C4-2B (cell line): Measurements from ENCODE around the gene ZNF71.

ENCODE experiments used
- ZFX ChIP-seq: fragments of 450-650 bp; IDR thresholded peaks from 2 replicates; pipeline ENCODE4 v1.6.1; 2017
- TF ChIP-seq, protein P1 (sequence below): fragments of 450-650 bp; conservative IDR thresholded peaks from 2 replicates; pipeline ENCODE4 v1.5.1; 2017; ENCODE audit warnings: mild to moderate bottlenecking

DNA sequence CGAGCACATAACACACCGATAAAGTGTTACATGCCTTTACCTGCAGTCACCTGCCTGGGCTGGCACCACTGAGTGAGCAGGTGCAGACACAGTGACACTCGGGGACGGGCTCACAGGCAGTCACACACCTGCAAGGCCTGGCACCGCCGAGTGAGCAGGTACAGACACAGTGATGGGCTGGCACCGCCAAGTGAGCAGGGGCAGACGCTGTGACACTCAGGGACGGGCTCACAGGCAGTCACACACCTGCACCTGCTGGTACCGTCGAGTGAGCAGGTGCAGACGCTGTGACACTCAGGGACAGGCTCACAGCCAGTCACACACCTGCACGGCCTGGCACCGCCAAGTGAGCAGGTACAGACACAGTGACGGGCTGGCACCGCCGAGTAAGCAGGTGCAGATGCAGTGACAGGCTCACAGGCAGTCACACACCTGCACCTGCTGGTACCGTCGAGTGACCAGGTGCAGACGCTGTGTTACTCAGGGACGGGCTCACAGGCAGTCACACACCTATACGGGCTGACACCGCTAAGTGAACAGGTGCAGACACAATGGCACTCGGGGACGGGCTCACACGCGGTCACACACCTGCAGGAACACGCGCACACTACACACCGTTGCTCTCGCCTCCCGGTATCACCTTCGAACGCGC, 76.0 kb downstream of the ZNF71 start:
- TF ChIP-seq, protein P1, sequence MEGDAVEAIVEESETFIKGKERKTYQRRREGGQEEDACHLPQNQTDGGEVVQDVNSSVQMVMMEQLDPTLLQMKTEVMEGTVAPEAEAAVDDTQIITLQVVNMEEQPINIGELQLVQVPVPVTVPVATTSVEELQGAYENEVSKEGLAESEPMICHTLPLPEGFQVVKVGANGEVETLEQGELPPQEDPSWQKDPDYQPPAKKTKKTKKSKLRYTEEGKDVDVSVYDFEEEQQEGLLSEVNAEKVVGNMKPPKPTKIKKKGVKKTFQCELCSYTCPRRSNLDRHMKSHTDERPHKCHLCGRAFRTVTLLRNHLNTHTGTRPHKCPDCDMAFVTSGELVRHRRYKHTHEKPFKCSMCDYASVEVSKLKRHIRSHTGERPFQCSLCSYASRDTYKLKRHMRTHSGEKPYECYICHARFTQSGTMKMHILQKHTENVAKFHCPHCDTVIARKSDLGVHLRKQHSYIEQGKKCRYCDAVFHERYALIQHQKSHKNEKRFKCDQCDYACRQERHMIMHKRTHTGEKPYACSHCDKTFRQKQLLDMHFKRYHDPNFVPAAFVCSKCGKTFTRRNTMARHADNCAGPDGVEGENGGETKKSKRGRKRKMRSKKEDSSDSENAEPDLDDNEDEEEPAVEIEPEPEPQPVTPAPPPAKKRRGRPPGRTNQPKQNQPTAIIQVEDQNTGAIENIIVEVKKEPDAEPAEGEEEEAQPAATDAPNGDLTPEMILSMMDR: no peak
- TF ChIP-seq ZFX: no peak
